22Rv1 (cell line): ENCODE results near the gene MPP4.

ENCODE experiments used
- H3K27ac ChIP-seq: fragments of 450-650 bp; 2 replicates; pipeline ENCODE4 v1.5.1; 2017
- ZFX ChIP-seq: fragments of 450-650 bp; IDR thresholded peaks from 2 replicates; pipeline ENCODE4 v1.6.1; 2017; ENCODE audit warnings: antibody characterized with exemption, borderline replicate concordance
- TF ChIP-seq, protein P1 (sequence below): fragments of 450-650 bp; IDR thresholded peaks from 2 replicates; pipeline ENCODE4 v1.5.1; 2017; ENCODE audit warnings: mild to moderate bottlenecking

MPP4 gene

GRCh38 chr2:201630577-201630976 is 67.9 kb downstream of the MPP4 start:
- no peak overlapping the region for H3K27ac ChIP-seq
- TF ChIP-seq ZFX = no peak
- TF ChIP-seq, protein P1, sequence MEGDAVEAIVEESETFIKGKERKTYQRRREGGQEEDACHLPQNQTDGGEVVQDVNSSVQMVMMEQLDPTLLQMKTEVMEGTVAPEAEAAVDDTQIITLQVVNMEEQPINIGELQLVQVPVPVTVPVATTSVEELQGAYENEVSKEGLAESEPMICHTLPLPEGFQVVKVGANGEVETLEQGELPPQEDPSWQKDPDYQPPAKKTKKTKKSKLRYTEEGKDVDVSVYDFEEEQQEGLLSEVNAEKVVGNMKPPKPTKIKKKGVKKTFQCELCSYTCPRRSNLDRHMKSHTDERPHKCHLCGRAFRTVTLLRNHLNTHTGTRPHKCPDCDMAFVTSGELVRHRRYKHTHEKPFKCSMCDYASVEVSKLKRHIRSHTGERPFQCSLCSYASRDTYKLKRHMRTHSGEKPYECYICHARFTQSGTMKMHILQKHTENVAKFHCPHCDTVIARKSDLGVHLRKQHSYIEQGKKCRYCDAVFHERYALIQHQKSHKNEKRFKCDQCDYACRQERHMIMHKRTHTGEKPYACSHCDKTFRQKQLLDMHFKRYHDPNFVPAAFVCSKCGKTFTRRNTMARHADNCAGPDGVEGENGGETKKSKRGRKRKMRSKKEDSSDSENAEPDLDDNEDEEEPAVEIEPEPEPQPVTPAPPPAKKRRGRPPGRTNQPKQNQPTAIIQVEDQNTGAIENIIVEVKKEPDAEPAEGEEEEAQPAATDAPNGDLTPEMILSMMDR = no peak

GRCh38 chr2:201628545-201628944 is 69.9 kb downstream of the MPP4 start:
- TF ChIP-seq ZFX = no peak
- TF ChIP-seq, protein P1 = no peak
- H3K27ac ChIP-seq = no peak overlapping the region

DNA sequence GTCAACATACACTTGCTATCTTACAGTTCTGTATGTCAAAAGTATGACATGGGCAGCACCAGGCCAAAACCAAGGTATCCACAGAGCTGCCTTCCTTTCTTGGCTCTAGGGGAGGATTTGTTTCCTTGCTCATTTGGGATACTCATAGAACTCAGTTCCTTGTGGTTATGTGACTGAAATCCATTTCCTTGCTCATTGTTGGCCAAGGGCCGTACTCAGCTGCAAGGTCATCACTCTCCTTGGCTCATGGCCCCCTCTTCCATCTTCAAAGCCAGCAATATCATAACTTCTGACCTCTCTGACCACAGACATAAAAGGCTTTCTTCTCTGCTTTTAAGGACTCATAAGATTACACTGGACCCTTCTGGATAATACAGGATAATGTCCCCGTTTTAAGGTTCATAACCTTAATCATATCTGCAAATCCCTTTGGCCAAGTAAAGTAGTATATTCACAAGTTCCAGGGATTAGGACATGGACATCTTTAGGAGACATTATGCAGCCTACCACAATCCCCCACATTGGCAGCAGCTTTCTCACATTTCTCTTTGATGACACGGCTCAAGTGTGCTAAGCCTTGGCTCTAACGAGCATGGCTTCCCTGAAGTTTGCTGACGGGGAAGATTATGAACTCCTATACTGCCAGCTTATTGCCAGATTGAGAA is 76.0 kb downstream of the MPP4 start:
- no peak for TF ChIP-seq ZFX
- TF ChIP-seq, protein P1 = no peak
- no peak overlapping the region for H3K27ac ChIP-seq

GRCh38 chr2:201621293-201621999 is 77.0 kb downstream of the MPP4 start:
- TF ChIP-seq, protein P1 = no peak

GRCh38 chr2:201618744-201619662 is 79.4 kb downstream of the MPP4 start:
- H3K27ac ChIP-seq = no peak overlapping the region
- TF ChIP-seq, protein P1 = peak; percentile 48
- TF ChIP-seq ZFX = no peak

More at GRCh38 chr2:201621293-201621999, 77.0 kb downstream of the MPP4 start:
- H3K27ac ChIP-seq = no peak overlapping the region

DNA sequence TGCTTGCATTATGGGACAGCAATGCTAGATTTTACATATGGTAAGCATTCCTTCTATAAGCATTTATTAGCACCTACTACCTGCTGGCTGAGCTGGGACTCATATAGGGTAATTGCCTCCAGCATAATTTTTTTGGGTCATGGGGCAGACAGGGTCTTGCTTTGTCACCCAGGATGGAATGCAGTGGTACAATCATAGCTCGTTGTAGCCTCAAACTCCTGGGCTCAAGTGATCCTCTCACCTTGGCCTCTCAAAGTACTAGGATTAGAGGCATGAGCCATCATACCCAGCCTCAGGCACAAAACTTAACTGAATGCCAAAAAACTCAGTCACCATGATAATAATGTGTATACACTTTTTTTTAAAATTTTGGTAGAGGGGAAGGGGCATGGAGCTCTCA is 90.4 kb downstream of the MPP4 start:
- TF ChIP-seq, protein P1 = no peak
- no peak for TF ChIP-seq ZFX
- no peak overlapping the region for H3K27ac ChIP-seq
